Measurements from ENCODE around the gene TNS1. TPM values are rescaled to one million over a fixed set of nuclear protein-coding genes. Genes with fewer than 3 reads are reported as not detected.
"Not testable (repeated sequence)": the region's sequence is repeated elsewhere in the genome, so short reads cannot be mapped to it uniquely, and the experiment has no call there.

The TNS1 gene
- total and polyA plus RNA-seq, 2 donors from 2014 or later: 44.8 to 471 TPM

DNA sequence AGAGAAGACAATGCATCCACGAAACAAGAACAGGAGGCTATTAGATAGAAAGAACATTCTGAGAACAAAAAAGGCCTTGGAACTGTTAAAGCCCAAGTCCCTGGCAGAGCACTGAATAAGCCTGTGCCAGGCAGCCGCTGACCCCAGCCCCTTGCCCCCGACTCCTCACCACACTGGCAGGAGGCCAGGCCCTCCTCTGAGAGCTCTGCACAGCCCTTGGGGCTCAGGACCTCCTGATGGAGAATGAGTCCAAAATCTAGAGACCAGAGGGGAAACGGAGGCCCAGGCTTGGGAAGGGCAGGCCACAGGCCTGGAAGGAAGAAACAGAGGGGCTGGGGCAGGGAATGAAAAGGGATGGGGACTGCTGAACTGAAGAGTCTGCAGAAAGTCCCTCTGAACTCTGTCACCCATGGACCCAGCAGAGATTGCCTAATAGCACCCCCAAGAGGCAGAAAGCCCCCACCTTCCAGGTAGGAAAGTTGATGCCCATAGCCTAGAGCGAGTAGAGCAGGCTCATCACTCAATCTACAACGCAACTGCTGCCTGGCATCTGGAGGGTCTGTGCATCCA lies 18.3 kb upstream of the TNS1 start:
- Histone ChIP-seq H3K9ac (ENCODE audit: low read length in 3 of 3) (no peak overlapping the region), H3K36me3 (ENCODE audit: control insufficient read depth in 2 of 3, insufficient read depth in 3 of 3, low read length in 3 of 3) (no peaks in the 10 kb centered on the region), H3K9me3 (ENCODE audit: control insufficient read depth in 2 of 3, insufficient read depth in 1 of 3, low read length in 3 of 3) (no peaks in the 10 kb centered on the region), H3K27ac (ENCODE audit: low read depth in 2 of 2, low read length in 2 of 2) (no peak overlapping the region), H3K4me1 (ENCODE audit: control insufficient read depth in 2 of 3, insufficient read depth in 2 of 3, low read depth in 1 of 3, low read length in 3 of 3) (no peaks in the 10 kb centered on the region), H3K27me3 (ENCODE audit: control insufficient read depth, insufficient read depth, low read length) (no peaks in the 10 kb centered on the region), H3K4me3 (ENCODE audit: low read length in 3 of 3) (no peak overlapping the region)
- intact Hi-C loops (cut with DNase I): no loop called here
- FAIRE-seq (no peak), DNase-seq (peak in 2 of 5 donors; percentile 25 to 29)
- TF ChIP-seq, protein P1, sequence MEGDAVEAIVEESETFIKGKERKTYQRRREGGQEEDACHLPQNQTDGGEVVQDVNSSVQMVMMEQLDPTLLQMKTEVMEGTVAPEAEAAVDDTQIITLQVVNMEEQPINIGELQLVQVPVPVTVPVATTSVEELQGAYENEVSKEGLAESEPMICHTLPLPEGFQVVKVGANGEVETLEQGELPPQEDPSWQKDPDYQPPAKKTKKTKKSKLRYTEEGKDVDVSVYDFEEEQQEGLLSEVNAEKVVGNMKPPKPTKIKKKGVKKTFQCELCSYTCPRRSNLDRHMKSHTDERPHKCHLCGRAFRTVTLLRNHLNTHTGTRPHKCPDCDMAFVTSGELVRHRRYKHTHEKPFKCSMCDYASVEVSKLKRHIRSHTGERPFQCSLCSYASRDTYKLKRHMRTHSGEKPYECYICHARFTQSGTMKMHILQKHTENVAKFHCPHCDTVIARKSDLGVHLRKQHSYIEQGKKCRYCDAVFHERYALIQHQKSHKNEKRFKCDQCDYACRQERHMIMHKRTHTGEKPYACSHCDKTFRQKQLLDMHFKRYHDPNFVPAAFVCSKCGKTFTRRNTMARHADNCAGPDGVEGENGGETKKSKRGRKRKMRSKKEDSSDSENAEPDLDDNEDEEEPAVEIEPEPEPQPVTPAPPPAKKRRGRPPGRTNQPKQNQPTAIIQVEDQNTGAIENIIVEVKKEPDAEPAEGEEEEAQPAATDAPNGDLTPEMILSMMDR (IDR thresholded peaks at IDR 0.05; ENCODE audit: borderline replicate concordance, extremely low read depth, insufficient read depth): no peak

DNA sequence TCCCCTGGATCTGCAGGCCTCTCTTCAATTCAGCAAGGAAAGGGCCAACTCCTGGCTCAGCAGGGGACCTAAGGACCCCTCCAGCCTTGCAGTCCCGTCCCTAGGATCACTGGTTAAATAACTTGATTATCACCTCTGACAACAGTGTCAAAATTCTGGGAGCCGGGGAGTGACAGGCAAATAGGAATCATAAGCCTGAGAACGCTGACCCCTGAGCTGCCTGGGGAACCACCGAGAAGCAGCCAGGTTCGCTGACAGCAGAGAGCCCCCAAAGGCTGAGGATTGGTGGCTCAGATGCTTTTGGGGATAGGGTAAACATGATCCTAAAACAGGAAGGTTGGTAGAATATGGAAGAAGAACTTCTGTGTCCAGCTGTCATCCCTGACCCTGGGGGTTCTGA lies 17.5 kb upstream of the TNS1 start:
- Histone ChIP-seq H3K27ac (ENCODE audit: low read depth in 2 of 2, low read length in 2 of 2) (no peak overlapping the region), H3K36me3 (ENCODE audit: control insufficient read depth in 2 of 3, insufficient read depth in 3 of 3, low read length in 3 of 3) (no peaks in the 10 kb centered on the region), H3K9me3 (ENCODE audit: control insufficient read depth in 2 of 3, insufficient read depth in 1 of 3, low read length in 3 of 3) (no peaks in the 10 kb centered on the region), H3K9ac (ENCODE audit: low read length in 3 of 3) (no peak overlapping the region), H3K4me3 (ENCODE audit: low read length in 3 of 3) (no peak overlapping the region), H3K27me3 (ENCODE audit: control insufficient read depth, insufficient read depth, low read length) (no peaks in the 10 kb centered on the region), H3K4me1 (ENCODE audit: control insufficient read depth in 2 of 3, insufficient read depth in 2 of 3, low read depth in 1 of 3, low read length in 3 of 3) (no peaks in the 10 kb centered on the region)
- TF ChIP-seq, protein P1 (IDR thresholded peaks at IDR 0.05; ENCODE audit: borderline replicate concordance, extremely low read depth, insufficient read depth): no peak
- FAIRE-seq: no peak
- DNase-seq: peak in 1 of 5 donors; percentile 23
- intact Hi-C loops (cut with DNase I): no loop called here

DNA sequence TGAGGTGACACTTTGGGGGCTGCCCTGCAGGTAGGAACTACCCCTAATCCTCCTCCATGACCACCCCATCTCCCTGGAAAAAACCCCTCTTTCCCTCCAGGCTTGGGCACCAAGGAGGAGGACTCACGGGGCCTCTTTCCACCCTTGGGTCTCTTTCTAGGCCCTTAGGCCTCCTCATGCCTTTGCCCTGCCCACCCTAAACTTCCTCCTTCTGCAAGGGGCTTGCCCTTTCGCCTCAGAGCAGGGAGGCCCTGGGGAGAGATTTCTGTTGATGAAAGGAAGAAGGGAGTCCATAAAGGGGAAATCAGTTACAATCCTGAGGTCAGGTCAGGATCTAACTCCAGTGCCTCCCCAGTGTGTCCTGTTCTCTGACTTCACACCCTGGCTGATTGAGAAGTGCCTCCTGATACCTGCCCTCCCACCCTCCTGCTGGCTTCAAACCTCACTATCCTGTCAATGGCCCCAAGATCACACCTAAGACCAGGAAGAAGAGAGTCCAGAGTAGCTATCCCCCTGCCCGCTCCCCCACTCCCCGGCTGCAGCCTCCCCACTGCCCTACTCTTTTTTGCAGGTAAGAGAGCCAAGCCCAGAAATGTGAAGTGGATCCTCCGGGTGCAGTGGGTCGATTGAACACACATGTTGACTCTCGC lies 16.7 kb upstream of the TNS1 start:
- no peaks in the 10 kb centered on the region for H3K9me3 ChIP-seq (ENCODE audit: control insufficient read depth in 2 of 3, insufficient read depth in 1 of 3, low read length in 3 of 3)
- H3K4me1 ChIP-seq (ENCODE audit: control insufficient read depth in 2 of 3, insufficient read depth in 2 of 3, low read depth in 1 of 3, low read length in 3 of 3): no peaks in the 10 kb centered on the region
- FAIRE-seq (no peak), DNase-seq (peak in 2 of 5 donors; percentile 19 to 33)
- intact Hi-C loops (cut with DNase I): no loop called here
- TF ChIP-seq, protein P1 (IDR thresholded peaks at IDR 0.05; ENCODE audit: borderline replicate concordance, extremely low read depth, insufficient read depth): no peak
- no peak overlapping the region for H3K9ac ChIP-seq (ENCODE audit: low read length in 3 of 3)
- no peaks in the 10 kb centered on the region for H3K36me3 ChIP-seq (ENCODE audit: control insufficient read depth in 2 of 3, insufficient read depth in 3 of 3, low read length in 3 of 3)
- H3K27me3 ChIP-seq (ENCODE audit: control insufficient read depth, insufficient read depth, low read length): no peaks in the 10 kb centered on the region
- H3K4me3 ChIP-seq (ENCODE audit: low read length in 3 of 3): no peak overlapping the region
- no peak overlapping the region for H3K27ac ChIP-seq (ENCODE audit: low read depth in 2 of 2, low read length in 2 of 2)

DNA sequence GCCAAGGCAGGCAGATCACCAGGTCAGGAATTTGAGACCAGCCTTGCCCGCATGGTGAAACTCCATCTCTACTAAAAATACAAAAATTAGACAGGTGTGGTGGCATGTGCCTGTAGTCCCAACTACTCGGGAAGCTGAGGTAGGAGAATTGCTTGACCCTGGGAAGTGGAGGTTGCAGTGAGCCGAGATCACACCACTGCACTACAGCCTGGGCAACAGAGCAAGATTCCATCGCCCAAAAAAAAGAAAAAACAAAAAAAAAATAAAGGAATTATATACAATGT lies 16.0 kb upstream of the TNS1 start:
- H3K27me3 ChIP-seq (ENCODE audit: control insufficient read depth, insufficient read depth, low read length); FAIRE-seq; H3K9me3 ChIP-seq (ENCODE audit: control insufficient read depth in 2 of 3, insufficient read depth in 1 of 3, low read length in 3 of 3); H3K9ac ChIP-seq (ENCODE audit: low read length in 3 of 3); H3K4me1 ChIP-seq (ENCODE audit: control insufficient read depth in 2 of 3, insufficient read depth in 2 of 3, low read depth in 1 of 3, low read length in 3 of 3); intact Hi-C loops (cut with DNase I); H3K36me3 ChIP-seq (ENCODE audit: control insufficient read depth in 2 of 3, insufficient read depth in 3 of 3, low read length in 3 of 3); H3K4me3 ChIP-seq (ENCODE audit: low read length in 3 of 3); H3K27ac ChIP-seq (ENCODE audit: low read depth in 2 of 2, low read length in 2 of 2); DNase-seq: not testable (repeated sequence)
